ENCODE measurements around the gene DERL2.

DERL2 gene

GRCh38 chr17:5485270-5486205, at the start of gene DERL2:
Gene DERL2, minus strand, starts transcription at chr17:5486178. Its CDS starts 17 bp downstream, at chr17:5486161.
- no peak for DNase-seq

GRCh38 chr17:5535436-5535835, 49.5 kb upstream of the DERL2 start:
- no peak for DNase-seq

GRCh38 chr17:5533486-5534315, 47.7 kb upstream of the DERL2 start:
- no peak for DNase-seq

GRCh38 chr17:5532581-5532980, 46.6 kb upstream of the DERL2 start:
- DNase-seq, result no peak

DNA sequence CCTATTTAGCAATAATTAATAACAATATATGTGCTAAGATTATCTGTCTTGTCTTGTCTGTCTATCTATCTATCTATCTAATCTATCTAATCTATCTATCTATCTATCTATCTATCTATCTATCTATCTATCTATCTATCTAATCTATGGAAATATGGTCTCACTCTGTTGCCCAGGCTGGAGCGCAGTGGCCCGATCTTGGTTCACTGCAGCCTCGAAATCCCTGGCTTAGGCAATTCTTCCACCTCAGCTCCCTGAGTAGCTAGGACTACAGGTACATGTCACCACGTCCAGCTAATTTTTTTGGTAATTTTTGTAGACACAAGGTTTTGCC, 45.1 kb upstream of the DERL2 start:
- DNase-seq, result no peak

DNA sequence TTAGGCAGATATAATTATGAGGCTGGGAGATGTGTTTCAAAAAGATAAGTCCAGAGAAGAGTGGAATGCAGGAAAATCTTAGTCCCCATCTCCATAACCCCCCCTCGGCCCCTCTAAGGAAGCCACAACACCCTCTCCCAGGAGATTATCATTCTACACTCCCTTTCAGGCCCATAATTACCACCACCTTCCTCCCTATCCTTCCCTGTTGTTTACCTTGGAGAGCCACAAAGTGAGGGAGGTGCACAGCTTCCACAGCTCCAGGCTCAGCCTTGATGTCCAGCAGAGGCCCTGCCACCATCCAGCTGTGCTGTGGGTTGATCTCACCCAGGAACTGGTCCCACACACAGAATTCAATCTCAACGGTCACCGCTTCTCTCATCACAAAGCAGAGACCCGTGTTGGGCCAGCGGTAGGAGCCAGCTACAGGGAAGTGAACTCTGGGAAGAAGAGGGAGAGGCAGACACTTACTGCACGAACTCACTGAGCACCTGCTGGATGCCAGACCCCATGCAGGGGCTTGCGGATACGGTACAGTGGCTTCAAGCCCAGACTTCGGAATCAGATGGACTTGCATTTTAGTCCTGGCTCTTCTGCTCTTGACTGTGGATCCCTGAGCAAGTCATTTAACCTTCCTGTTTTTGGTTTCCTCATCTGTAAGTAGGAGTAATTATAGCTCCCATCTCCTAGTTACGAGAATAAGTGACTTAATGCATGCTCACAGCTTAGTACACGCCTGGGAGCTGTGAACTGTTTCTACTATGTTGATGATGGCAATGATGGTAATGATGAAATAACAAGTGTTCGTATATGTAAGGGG, 44.5 kb upstream of the DERL2 start:
- DNase-seq, result no peak

DNA sequence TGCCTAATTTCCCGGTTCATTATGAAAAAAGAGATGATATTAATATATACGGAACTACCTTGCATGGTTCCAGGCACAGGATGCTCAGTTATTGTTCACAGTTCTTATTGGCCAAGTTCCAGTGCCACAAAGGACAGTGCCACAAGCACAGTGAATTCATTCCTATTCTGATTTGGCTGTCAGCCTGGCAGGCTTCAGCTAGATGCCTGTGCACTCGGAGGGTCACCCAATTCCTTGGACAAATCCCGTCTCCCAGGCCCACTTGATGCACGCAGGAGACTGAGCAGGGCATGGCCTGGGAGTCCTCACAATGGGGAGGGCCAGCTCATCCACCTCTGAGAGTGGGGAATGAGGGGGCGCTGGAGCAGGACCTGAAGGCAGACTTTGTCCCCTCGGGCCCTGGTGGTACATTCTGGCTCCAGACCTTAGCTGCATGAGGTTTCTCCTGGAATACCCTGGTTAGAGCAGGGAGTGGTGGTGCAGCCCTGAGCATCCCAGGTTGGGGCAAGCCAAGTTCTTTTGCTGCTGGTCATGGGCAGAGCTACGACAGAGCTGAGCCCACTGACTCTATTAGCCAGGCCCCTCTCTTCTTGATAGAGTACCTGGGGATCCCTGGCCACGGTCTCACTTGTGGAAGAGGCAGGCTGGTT, 41.7 kb upstream of the DERL2 start:
- no peak for DNase-seq

DNA sequence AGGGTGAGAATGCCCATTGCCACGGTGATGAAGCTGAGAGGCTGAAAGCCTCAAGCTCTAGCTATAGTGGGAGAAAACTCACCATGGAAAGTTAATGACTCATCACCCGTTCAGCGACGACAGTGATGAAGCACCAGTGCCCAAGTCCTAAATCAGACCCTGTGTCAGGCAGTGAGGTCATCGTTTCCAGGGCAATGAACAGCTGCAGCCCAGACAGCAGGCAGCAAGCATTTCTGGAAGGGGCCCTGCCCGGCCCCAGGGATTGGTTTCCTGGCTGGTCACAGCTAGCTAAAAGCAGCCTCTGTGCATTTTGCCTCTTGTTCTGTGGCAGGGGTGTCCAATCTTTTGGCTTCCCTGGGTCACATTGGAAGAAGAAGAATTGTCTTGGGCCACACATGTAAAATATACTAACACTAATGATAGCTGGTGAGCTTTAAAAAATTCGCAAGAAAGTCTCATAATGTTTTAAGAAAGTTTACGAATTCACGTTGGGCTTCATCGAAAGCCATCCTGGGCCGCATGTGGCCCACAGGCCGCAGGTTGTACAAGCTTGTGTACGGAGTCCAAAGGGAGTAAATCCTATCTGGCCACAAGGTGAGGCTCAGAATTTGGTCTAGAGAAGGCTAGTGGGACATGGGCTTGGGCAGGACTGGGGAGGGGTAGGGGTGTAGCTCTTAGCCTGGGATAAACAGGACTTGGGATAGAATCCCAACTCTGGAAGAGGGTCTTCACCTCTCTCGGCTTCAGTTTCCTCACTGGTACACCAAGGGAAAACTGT, 41.0 kb upstream of the DERL2 start:
- DNase-seq, result no peak

GRCh38 chr17:5523249-5523648, 37.3 kb upstream of the DERL2 start:
- no peak for DNase-seq

DNA sequence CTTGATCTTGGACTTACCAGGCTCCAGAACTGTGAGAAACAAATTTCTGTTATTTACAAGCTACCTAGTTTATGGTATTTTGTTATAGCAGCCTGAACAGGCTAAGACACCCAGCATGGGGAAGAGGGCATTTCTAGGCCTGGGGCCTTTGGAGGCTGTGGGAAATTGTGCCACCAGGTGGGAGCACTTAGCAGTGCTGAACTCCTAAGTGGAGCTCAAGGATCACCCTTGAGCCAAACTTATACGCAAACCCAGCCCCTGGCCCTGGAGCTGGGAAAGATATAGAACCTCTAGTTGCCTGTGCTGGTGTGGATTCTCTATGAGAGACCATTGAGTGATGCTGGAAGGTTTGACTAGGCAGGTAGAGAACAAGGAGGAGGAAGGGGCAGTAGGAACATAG, 36.5 kb upstream of the DERL2 start:
- DNase-seq, result no peak

GRCh38 chr17:5516060-5516792, 30.2 kb upstream of the DERL2 start:
- DNase-seq, result no peak

DNA sequence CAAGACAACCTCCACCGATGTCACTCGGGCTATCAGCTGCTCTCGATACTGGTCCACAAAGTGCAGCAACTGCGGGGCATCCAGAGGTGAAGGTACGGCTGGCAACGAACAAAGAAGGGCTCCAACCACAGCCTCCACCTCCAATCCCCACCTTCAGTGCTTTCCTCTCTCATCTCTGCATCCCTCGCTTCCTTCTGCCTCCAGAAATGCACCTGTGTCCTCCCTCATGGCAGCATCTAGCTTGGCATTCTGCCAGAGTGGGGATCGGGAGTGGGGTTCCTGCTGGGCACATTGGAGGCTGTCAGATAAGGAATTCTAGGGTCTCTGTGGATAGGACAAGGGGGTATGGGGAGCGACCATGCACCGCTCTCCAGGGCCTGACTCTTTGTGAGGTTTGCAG, 29.0 kb upstream of the DERL2 start:
- DNase-seq, result no peak

GRCh38 chr17:5513628-5514027, 27.6 kb upstream of the DERL2 start:
- no peak for DNase-seq

GRCh38 chr17:5511401-5512225, 25.6 kb upstream of the DERL2 start:
- DNase-seq, result no peak

DNA sequence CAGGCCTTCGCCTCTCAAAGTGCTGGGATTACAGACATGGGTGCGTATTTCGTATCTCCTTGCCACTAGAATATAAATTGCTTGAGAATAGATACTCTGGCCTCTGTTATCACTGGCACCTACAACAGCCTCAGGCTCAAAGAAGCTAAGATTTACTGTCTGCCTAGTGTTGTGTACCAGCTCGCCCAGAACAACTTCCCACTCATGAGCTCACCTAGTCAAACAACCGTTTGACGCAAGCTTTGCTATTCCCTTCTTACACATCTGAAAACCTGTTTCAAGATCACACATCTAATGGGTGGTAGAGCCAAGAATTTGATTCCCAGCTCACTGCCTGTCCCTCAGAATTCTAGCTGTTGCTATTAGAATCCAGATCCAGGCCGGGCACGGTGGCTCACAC, 24.8 kb upstream of the DERL2 start:
- DNase-seq, result no peak

- no peak for DNase-seq
These were observed 23.5 kb upstream of the DERL2 start for GRCh38 chr17:5509482-5509881.

GRCh38 chr17:5508810-5509209, 22.8 kb upstream of the DERL2 start:
- peak; percentile 73 for DNase-seq

DNA sequence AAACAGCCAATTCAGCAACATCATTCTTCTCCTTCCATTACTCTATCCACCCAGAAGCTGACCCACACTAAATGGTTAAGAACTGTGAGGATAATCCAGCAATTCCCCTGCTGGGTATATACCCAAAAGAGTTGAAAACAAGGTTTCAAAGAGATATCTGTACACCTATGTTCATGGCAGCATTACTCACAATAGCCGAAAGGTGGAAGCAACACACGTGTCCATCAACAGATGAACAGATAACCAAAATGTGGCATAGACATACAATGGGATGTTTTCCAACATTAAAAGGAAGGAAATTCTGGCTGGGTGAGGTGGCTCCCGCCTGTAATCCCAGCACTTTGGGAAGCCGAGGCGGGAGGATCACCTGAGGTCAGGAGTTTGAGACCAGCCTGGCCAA, 20.3 kb upstream of the DERL2 start:
- DNase-seq, result no peak

GRCh38 chr17:5502552-5502951, 16.6 kb upstream of the DERL2 start:
- DNase-seq, result no peak

GRCh38 chr17:5501685-5502084, 15.7 kb upstream of the DERL2 start:
- no peak for DNase-seq

All from NCI-H1105 treated with DMSO at 0.1 percent for 48 hours (cell line).